SHP77 treated with DMSO at 0.1 percent for 48 hours (cell line): Measurements from ENCODE around the gene PIK3R6.
"Not testable (repeated sequence)": the region's sequence is repeated elsewhere in the genome, so short reads cannot be mapped to it uniquely, and the experiment has no call there.

Source experiments
- DNase-seq: peaks from one replicate; lab custom pipeline; 2025; lab: John Stamatoyannopoulos, UW

PIK3R6 gene

DNA sequence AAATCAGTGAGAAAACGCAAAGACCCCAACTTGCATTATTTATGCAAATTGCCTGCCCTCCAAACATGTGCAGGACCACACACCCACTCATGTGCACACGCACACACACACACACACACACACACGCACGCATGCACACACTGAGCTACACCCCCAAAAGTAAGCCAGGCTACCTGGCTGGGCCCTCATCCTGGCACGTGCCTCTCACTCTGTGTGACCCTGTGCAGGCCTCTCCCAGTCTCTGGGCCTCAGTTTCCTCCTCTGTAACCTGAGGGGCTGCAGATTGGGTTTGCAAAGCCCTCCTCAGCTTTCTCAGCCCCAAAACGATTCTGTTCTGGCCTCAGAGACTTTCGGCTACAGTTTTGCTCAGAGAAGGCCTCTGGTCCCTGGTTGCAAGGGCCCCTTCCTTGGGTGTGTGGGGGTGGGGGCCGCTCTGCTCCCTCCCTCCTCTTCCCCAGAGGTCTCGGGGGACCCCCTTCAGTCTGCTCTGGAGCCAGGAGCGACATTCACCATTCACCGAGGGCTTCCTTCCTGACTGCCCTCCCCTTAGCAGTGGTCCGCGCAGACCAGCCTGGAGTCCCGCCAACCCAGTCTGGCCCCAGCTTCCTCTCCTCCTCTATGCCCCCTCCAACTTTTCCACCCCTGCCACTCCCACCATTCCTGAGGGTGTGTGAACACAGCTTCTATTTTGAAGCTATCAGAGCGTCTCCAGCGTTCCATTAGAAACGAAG is 5.4 kb upstream of the PIK3R6 start:
- no peak for DNase-seq

DNA sequence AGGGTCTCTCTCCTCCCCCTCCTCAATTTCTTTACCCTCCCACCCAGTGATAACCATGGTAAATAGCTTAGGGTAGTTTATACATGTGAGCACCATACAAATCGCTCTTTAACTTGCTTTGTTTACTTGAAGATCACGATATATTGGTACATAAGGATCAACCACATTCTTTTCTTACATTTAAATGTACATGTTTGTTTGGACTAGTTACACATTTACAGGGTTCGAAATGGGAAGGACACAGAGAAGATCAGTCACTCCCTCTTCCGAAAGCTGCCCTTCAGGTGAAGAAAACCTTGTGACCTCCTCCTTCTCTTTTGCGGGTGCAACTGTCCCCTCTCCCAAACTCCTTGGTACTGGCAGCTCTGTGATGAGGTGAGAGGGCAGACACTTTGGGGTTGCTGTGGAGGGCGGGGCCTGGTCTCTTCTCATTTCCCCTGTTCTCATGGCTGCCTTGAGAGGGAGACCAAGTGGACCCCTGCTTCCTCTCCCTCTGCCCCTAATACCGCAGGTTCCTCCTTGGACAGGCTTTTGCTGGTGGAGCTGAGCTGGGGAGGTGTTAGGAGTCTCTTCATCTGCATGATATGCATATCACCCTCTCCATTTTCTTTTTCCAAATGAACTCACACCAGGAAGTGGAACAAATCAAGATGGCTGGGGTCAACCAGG is 4.7 kb upstream of the PIK3R6 start:
- no peak for DNase-seq

DNA sequence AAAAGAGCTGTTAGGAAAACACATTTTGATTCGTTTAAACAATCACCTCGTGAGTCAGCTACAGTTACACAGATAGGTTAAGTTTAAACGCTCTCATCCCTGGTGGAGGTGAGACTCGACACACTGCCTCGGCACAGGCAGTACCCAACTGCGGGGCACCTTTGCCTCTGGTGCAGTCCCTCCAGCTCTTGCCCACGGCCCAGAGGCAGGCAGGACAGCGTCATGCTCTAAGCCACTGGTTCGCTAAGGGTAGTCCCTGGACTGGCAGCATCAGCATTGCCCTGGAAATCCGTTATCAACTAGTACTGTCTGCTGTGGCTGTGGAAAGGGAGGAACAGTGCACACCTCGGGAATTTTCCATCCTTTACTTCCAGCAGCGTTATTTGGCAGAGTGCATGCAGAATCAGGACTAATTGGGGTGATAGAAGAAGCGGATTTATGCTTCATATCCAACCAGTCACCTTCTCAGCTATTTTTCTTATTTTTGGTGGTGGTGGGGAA is 3.7 kb upstream of the PIK3R6 start:
- DNase-seq = no peak

- DNase-seq = no peak
These were observed 3.0 kb upstream of the PIK3R6 start for GRCh38 chr17:8870406-8871040.

DNA sequence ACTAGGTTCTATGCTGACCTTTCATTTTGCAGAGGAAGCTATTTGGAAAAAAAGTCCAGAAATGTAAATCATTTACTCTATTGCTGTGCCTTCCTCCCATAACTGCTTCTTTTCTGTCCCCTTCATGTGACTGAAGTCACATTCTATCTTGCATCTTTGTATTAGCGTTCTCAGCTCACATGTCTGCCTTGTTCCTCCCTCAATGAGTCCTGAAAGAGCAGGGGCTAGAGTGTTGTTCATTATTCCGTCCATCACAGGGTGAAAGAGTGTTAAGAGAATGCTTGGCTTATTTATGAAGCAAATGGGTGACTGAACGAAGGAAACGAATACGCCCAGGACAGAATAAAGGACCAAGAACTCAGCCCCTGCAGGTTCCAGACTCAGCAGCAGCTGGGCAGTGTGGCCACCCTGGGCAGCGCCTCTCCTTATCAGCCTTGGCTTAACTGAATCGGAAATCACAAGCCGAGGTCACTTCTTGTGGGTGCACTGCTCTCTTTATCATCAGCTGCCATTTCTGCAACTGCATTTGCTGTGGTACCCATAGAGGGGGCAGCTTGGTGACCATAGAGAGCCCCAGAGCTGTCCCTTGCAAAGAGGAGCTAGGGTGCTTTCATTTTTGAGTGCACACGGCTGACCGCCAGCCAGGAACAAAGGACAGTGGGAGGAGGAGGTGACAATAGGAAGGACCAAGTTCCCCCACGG is 1.8 kb upstream of the PIK3R6 start:
- no peak for DNase-seq

GRCh38 chr17:8868529-8868951 is 1.1 kb upstream of the PIK3R6 start:
- no peak for DNase-seq

- DNase-seq = no peak
These were observed 618 bp upstream of the PIK3R6 start for GRCh38 chr17:8868092-8868491.

GRCh38 chr17:8865811-8866210 is 1.7 kb downstream of the PIK3R6 start:
- no peak for DNase-seq

GRCh38 chr17:8865385-8865784 is 2.1 kb downstream of the PIK3R6 start:
- DNase-seq = no peak

GRCh38 chr17:8862213-8863056 is 5.0 kb downstream of the PIK3R6 start:
- no peak for DNase-seq

- DNase-seq = no peak
These were observed 5.8 kb downstream of the PIK3R6 start for GRCh38 chr17:8861495-8862181.

- no peak for DNase-seq
These were observed 7.6 kb downstream of the PIK3R6 start for GRCh38 chr17:8859804-8860430.

DNA sequence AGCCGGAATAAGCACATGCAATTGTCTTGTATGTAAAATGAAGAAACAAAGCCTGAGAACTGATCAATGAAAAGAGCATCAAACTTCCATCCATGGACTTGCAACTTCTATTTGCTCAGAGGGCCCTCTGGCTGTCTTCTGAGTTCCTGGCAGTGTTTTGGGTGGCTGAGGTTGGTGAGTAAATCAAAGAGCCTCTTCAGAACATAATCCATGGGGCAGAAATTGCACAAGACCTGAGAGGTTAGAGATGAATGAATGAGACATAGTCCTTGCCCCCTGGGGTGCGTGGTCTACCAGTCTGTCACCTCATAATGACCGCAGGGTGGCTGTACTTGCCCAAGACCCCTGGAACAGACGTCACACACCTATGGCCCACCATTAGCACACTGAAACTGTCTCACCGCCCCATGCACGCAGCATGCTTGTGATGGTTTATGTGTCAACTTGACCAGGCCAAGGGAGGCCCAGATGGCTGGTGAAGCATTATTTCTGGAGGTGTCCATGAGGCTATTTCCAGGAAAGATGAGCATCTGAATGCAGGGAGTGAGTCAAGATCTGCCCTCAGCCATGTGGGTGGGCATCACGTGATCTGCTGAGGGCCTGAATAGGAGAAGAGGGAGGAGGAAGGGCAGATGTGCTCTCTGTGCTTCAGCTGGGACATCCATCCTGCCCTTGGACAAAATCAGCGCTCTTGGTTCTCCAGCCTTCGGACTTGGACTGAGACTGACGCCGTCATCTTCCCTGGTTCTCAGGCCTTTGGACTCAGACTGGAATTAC is 8.3 kb downstream of the PIK3R6 start:
- DNase-seq = no peak

GRCh38 chr17:8857919-8858318 is 9.6 kb downstream of the PIK3R6 start:
- no peak for DNase-seq

DNA sequence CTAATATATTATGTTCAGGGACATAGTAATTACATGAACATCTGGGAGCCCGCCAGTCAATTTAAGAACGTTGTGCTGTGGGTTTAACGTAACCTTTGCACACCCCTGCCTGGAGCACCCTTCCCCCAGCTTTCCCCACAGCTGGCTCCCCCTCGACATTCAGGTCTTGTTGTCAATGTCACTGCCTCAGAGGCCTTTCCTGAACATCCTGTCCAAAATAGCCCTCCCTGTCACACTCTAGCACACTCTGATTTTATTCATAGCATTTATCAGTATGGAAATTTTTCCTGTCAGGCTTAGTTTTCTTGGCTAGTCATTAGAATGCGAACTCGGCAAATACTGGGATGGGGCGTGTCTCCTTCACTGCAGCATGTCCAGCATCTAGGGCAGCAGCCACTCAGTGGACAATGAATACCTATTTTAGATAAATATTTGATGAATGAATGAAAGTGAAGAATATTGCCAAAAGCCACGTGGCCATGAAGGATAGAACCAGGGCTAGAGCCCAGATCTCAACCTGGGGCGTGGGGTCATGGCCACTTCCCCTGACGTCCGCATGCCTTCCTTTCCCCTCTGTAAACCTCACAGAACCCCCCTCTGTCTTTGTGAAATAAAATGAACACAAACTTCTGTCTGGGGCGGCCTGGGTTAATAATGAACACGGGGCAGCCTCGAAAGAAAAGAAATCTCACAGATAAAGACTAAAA is 10.5 kb downstream of the PIK3R6 start:
- DNase-seq = no peak

- DNase-seq = not testable (repeated sequence)
These were observed 11.3 kb downstream of the PIK3R6 start for GRCh38 chr17:8856205-8856603.

GRCh38 chr17:8855477-8856204 is 11.8 kb downstream of the PIK3R6 start:
- DNase-seq = no peak

GRCh38 chr17:8851600-8851999 is 15.9 kb downstream of the PIK3R6 start:
- DNase-seq = no peak
